KMS-11 (cell line): ENCODE data around the gene ERVFRD-1.

ENCODE experiments used
- H2AFZ ChIP-seq: fragments of 200-600 bp; sonication (generic); 2 replicates; pipeline ENCODE4 v1.6.1; 2016; ENCODE audit warnings: antibody characterized with exemption, mixed run types, low read depth
- H3K27ac ChIP-seq: fragments of 200-600 bp; sonication (generic); 2 replicates; pipeline ENCODE4 v1.6.1; 2016; ENCODE audit warnings: mild to moderate bottlenecking, mixed run types
- H3K27me3 ChIP-seq: fragments of 200-600 bp; sonication (generic); 2 replicates; pipeline ENCODE4 v1.6.1; 2017; ENCODE audit warnings: mild to moderate bottlenecking, low read depth, mixed run types, moderate library complexity; ENCODE audit not compliant: insufficient read depth
- H3K36me3 ChIP-seq: fragments of 200-600 bp; sonication (generic); 2 replicates; pipeline ENCODE4 v1.6.1; 2017; ENCODE audit warnings: mild to moderate bottlenecking, mixed run types; ENCODE audit not compliant: insufficient read depth
- H3K4me1 ChIP-seq: fragments of 200-600 bp; sonication (generic); 2 replicates; pipeline ENCODE4 v1.6.1; 2016; ENCODE audit warnings: mild to moderate bottlenecking, low read depth, mixed run types; ENCODE audit not compliant: poor library complexity, severe bottlenecking
- H3K4me2 ChIP-seq: fragments of 200-600 bp; sonication (generic); 2 replicates; pipeline ENCODE4 v1.7.0; 2016; ENCODE audit warnings: mild to moderate bottlenecking, mixed run types
- H3K4me3 ChIP-seq: fragments of 200-600 bp; sonication (generic); IDR thresholded peaks from 2 replicates; pipeline ENCODE4 v1.6.1; 2017; ENCODE audit warnings: low read depth, low read length, mixed read lengths; ENCODE audit not compliant: insufficient read depth
- H3K79me2 ChIP-seq: fragments of 200-600 bp; sonication (generic); 2 replicates; pipeline ENCODE4 v1.6.1; 2016; ENCODE audit warnings: low read depth, mixed run types; ENCODE audit not compliant: insufficient read depth
- H3K9ac ChIP-seq: fragments of 200-600 bp; sonication (generic); 2 replicates; pipeline ENCODE4 v1.6.1; 2016; ENCODE audit warnings: mild to moderate bottlenecking, mixed run types
- H4K20me1 ChIP-seq: fragments of 200-600 bp; sonication (generic); 2 replicates; pipeline ENCODE4 v1.6.1; 2016; ENCODE audit warnings: mild to moderate bottlenecking, mixed run types; ENCODE audit not compliant: insufficient read depth
- TF ChIP-seq, protein P1 (sequence below): fragments of 200-600 bp; sonication (generic); conservative IDR thresholded peaks from 2 replicates; pipeline ENCODE4 v1.6.1; 2017; ENCODE audit warnings: low read depth, mild to moderate bottlenecking, antibody characterized with exemption, low read length, moderate library complexity, mixed read lengths

ERVFRD-1 gene, protein sequence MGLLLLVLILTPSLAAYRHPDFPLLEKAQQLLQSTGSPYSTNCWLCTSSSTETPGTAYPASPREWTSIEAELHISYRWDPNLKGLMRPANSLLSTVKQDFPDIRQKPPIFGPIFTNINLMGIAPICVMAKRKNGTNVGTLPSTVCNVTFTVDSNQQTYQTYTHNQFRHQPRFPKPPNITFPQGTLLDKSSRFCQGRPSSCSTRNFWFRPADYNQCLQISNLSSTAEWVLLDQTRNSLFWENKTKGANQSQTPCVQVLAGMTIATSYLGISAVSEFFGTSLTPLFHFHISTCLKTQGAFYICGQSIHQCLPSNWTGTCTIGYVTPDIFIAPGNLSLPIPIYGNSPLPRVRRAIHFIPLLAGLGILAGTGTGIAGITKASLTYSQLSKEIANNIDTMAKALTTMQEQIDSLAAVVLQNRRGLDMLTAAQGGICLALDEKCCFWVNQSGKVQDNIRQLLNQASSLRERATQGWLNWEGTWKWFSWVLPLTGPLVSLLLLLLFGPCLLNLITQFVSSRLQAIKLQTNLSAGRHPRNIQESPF

DNA sequence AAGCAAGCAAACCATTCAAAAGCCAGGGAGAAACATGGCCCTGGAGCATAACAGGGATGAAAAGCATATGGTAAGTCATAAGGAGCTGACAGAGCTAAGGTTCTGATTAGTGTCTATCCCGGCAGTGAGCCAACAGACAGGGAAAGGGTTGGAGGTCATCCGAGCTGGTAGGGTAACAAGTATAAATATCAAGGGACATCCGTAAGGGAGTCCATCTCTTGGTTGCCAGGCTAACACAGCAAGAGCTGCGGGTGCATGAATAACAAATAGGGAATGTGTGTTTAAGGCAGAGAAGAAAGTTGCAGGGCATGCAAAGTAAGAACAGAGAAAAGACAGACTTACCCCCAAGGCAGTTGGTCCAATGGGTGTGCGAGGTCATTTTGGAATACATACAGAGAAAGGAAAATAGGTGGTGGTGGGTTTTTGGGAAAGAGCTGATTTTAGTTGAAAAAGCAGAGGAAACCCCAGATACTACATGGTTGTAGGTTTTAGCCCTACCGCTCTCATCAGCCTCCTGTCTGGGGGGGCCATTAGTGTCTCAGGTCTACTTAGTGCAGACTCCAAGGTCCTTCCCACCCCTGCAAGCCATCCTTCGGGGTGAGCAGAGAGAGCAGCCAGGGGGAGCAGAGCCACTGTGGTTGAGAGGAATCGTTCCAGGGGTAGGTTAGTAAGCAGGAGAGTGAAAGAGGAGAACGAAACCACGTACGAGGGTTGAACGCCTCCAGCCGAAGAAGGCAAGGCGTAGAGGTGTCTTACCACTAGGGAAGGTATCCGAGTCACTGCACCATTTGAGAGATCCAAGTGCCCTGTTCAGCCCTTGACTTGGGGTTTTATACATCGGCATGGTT lies at the start of gene ERVFRD-1:
Gene ERVFRD-1, minus strand, starts transcription at position 805 of the 848 bp plus-strand sequence. CDS start 6,415 bp downstream, outside the sequence.
- H3K27me3 ChIP-seq = no peaks in the 10 kb centered on the region
- no peaks in the 10 kb centered on the region for H3K36me3 ChIP-seq
- H3K79me2 ChIP-seq = peaks cover 75% of the 10 kb centered on the region
- H3K4me2 ChIP-seq = no peak within 1 kb of the TSS
- H3K4me1 ChIP-seq = peaks cover 7% of the 10 kb centered on the region
- H4K20me1 ChIP-seq = 0 out of 2 replicates have a peak, but pooled peaks cover 5% of the 10 kb centered on the region
- H3K9ac ChIP-seq = no peak within 1 kb of the TSS
- H3K27ac ChIP-seq = no peak within 1 kb of the TSS
- TF ChIP-seq, protein P1, sequence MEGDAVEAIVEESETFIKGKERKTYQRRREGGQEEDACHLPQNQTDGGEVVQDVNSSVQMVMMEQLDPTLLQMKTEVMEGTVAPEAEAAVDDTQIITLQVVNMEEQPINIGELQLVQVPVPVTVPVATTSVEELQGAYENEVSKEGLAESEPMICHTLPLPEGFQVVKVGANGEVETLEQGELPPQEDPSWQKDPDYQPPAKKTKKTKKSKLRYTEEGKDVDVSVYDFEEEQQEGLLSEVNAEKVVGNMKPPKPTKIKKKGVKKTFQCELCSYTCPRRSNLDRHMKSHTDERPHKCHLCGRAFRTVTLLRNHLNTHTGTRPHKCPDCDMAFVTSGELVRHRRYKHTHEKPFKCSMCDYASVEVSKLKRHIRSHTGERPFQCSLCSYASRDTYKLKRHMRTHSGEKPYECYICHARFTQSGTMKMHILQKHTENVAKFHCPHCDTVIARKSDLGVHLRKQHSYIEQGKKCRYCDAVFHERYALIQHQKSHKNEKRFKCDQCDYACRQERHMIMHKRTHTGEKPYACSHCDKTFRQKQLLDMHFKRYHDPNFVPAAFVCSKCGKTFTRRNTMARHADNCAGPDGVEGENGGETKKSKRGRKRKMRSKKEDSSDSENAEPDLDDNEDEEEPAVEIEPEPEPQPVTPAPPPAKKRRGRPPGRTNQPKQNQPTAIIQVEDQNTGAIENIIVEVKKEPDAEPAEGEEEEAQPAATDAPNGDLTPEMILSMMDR = no peak
- H3K4me3 ChIP-seq = no peak within 1 kb of the TSS
- H2AFZ ChIP-seq = no peak within 1 kb of the TSS

DNA sequence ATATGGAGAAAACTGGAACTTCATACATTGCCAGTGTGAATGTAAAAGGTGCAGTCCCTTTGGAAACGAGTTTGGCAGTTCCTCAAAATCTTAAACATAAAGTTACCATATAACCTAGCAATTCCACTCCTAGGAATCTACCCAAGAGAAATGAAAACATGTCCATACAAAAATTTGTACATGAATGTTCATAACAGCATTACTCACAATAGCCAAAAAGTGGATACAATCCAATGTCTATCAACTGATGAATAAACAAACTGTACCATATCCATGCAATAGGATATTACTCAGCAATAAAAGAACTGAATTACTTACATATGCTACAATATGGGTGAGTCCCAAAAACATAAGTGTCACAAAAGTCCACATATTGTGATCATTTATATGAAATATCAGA lies 48.7 kb upstream of the ERVFRD-1 start:
- Histone ChIP-seq H3K4me2 (no peak overlapping the region), H3K27me3 (no peaks in the 10 kb centered on the region), H3K9ac (no peak overlapping the region), H3K36me3 (no peaks in the 10 kb centered on the region), H3K4me3 (no peak overlapping the region), H3K27ac (no peak overlapping the region), H2AFZ (no peak overlapping the region), H3K4me1 (no peaks in the 10 kb centered on the region), H4K20me1 (no peaks in the 10 kb centered on the region), H3K79me2 (no peaks in the 10 kb centered on the region)
- TF ChIP-seq, protein P1 = no peak

DNA sequence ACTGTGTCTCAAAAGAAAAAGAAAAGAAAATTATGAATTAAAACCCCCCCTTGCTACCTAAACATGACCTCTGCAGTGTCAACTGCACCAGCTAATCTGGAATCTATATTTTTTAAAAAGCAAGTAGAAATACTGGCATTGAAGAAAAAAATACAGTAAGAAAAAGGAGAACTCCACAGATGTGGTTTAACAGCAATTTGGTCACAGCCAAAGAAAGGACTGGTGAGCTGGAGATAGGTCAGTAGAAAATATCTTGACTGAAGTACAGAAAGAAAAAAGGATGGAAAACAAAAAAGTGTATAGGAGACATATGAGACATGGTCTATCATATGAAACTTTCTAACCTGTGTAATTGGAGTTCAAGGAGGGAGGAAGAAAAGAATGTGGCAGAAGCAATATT lies 44.1 kb upstream of the ERVFRD-1 start:
- Histone ChIP-seq H4K20me1 (no peaks in the 10 kb centered on the region), H3K79me2 (no peaks in the 10 kb centered on the region), H3K4me1 (no peaks in the 10 kb centered on the region), H3K27me3 (no peaks in the 10 kb centered on the region), H2AFZ (no peak overlapping the region), H3K9ac (no peak overlapping the region), H3K36me3 (no peaks in the 10 kb centered on the region), H3K27ac (no peak overlapping the region), H3K4me2 (no peak overlapping the region), H3K4me3 (no peak overlapping the region)
- TF ChIP-seq, protein P1 = no peak

DNA sequence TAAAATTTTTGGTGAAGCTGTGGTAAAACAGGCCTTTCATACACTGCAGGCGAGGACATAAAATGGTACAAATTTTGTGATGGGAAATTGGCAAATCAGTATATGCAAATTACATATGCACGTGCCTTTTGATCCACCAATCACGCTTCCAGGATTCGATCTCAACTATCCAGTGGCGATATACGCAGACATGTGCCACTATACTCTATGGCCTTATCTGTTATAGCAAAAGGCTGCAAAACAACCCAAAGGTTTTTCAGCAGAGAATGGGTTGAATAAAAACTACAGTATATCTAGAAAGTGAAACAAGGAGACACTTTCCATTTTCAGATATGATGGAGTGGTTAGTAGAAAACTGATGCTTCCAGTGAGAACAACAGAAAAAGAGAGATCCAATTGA lies 41.9 kb upstream of the ERVFRD-1 start:
- no peaks in the 10 kb centered on the region for H3K4me1 ChIP-seq
- H3K36me3 ChIP-seq = no peaks in the 10 kb centered on the region
- H3K4me3 ChIP-seq = no peak overlapping the region
- H3K4me2 ChIP-seq = no peak overlapping the region
- TF ChIP-seq, protein P1 = no peak
- no peaks in the 10 kb centered on the region for H3K27me3 ChIP-seq
- no peak overlapping the region for H3K27ac ChIP-seq
- H4K20me1 ChIP-seq = no peaks in the 10 kb centered on the region
- H3K79me2 ChIP-seq = no peaks in the 10 kb centered on the region
- H3K9ac ChIP-seq = no peak overlapping the region
- H2AFZ ChIP-seq = no peak overlapping the region
